Small intestine (tissue), 7 donors: ENCODE results near the gene ASB14. TPM values are rescaled to one million over a fixed set of nuclear protein-coding genes. Genes with fewer than 3 reads are reported as not detected.
"Not testable (repeated sequence)": the region's sequence is repeated elsewhere in the genome, so short reads cannot be mapped to it uniquely, and the experiment has no call there.

ENCODE experiments used
- DNase-seq, 2 donors: peaks; one replicate each; pipeline versions ENCODE4 v3.0.0 to v3.0.0-alpha.2; 2013
- FAIRE-seq: peaks from 2 replicates; lab custom pipeline; 2012; peaks lifted over from hg19 to GRCh38; lab: Jason Lieb, UNC
- H3K27ac ChIP-seq, 3 donors: one replicate each; pipeline ENCODE4 v1.5.1; 2013; ENCODE audit warnings: low read length in 2 of 3, mild to moderate bottlenecking in 2 of 3, control low read depth in 1 of 3, inconsistent platforms in 1 of 3, low read depth in 1 of 3, moderate library complexity in 1 of 3
- H3K27me3 ChIP-seq, 3 donors: one replicate each; pipeline ENCODE4 v1.6.1; 2013; ENCODE audit warnings: low read length in 3 of 3, inconsistent platforms in 1 of 3; ENCODE audit not compliant: control insufficient read depth in 3 of 3, insufficient read depth in 3 of 3
- H3K36me3 ChIP-seq, 3 donors: one replicate each; pipeline ENCODE4 v1.6.1; 2013; ENCODE audit warnings: low read length in 3 of 3, inconsistent platforms in 1 of 3, low read depth in 1 of 3, mild to moderate bottlenecking in 1 of 3, moderate library complexity in 1 of 3; ENCODE audit not compliant: control insufficient read depth in 3 of 3, insufficient read depth in 2 of 3
- H3K4me1 ChIP-seq, 3 donors: one replicate each; pipeline ENCODE4 v1.6.1; 2013; ENCODE audit warnings: low read length in 2 of 3, inconsistent platforms in 1 of 3, low read depth in 1 of 3, mild to moderate bottlenecking in 1 of 3, moderate library complexity in 1 of 3; ENCODE audit not compliant: control insufficient read depth in 3 of 3, insufficient read depth in 2 of 3
- H3K4me3 ChIP-seq, 3 donors: one replicate each; pipeline ENCODE4 v1.5.1; 2013; ENCODE audit warnings: low read length in 3 of 3, control low read depth in 1 of 3, inconsistent platforms in 1 of 3, low read depth in 1 of 3, mild to moderate bottlenecking in 1 of 3, moderate library complexity in 1 of 3
- H3K9me3 ChIP-seq, 2 donors: one replicate each; pipeline ENCODE4 v1.6.1; 2013; ENCODE audit warnings: low read depth in 1 of 2, low read length in 1 of 2; ENCODE audit not compliant: control insufficient read depth in 2 of 2, insufficient read depth in 1 of 2
- WGBS, 3 donors: extraction: QIAGEN DNeasy Blood & Tissue Kit; methylation state at CpG; one replicate each; pipeline ENCODE4 v1.1.7; 2013; 5-methylcytosine and 5-hydroxymethylcytosine counted together
- polyA plus RNA-seq, 4 donors: library from polyadenylated mRNA; stranded (reverse) in 3 of 4; unstranded in 1 of 4; fragments of 200-250 nt in 3 of 4; fragments of 120-200 nt in 1 of 4; gene quantifications; one replicate each; pipeline versions ENCODE4 v1.2.1 to v1.2.3, GENCODE V29; 2013
- donor health status: healthy with polysubstance abuse.
- donor health status: control.
- donor health status: control.
- donor health status: Bipolar disorder and iron deficiency.
- donor health status: healthy.

Gene ASB14
- polyA plus RNA-seq, 4 donors: 0.74 TPM; not detected in 3

- Histone ChIP-seq H3K36me3 (no peaks in the 10 kb centered on the region), H3K4me1 (no peaks in the 10 kb centered on the region), H3K4me3 (no peak overlapping the region), H3K27me3 (no peaks in the 10 kb centered on the region), H3K9me3 (no peaks in the 10 kb centered on the region), H3K27ac (no peak overlapping the region)
- FAIRE-seq: no peak
- no peak for DNase-seq
- WGBS, 3 donors: 33 to 46% (median 35%) methylated on average over 3 of the region's 3 CpGs
These were observed 17.4 kb upstream of the ASB14 start for GRCh38 chr3:57309769-57310360.

- not testable (repeated sequence) for H3K4me3 ChIP-seq, H3K27me3 ChIP-seq, H3K27ac ChIP-seq, H3K4me1 ChIP-seq, DNase-seq, H3K9me3 ChIP-seq, FAIRE-seq, H3K36me3 ChIP-seq
- WGBS, 3 donors: 93 to 95% (median 95%) methylated on average over 7 of the region's 7 CpGs
These were observed 11.0 kb upstream of the ASB14 start for GRCh38 chr3:57303520-57303919.

GRCh38 chr3:57298041-57298440 is 5.6 kb upstream of the ASB14 start:
- Histone ChIP-seq H3K27me3 (no peaks in the 10 kb centered on the region), H3K4me3 (no peak overlapping the region), H3K9me3 (no peaks in the 10 kb centered on the region), H3K4me1 (no peaks in the 10 kb centered on the region), H3K27ac (no peak overlapping the region), H3K36me3 (no peaks in the 10 kb centered on the region)
- 85 to 93% (median 87%) methylated on average over 1 of the region's 1 CpG for WGBS, 3 donors
- DNase-seq: peak in 1 of 2 donors; percentile 6
- FAIRE-seq: no peak

GRCh38 chr3:57292897-57293526 is 527 bp upstream of the ASB14 start:
- Histone ChIP-seq H3K4me3 (no peak overlapping the region), H3K4me1 (no peaks in the 10 kb centered on the region), H3K9me3 (no peaks in the 10 kb centered on the region), H3K27ac (no peak overlapping the region), H3K27me3 (no peaks in the 10 kb centered on the region), H3K36me3 (no peaks in the 10 kb centered on the region)
- DNase-seq (no peak), FAIRE-seq (no peak)
- WGBS, 3 donors: 93 to 94% (median 94%) methylated on average over 4 of the region's 4 CpGs

GRCh38 chr3:57288403-57288802 is 4.1 kb downstream of the ASB14 start:
- no peak for FAIRE-seq
- WGBS, 3 donors: 89 to 95% (median 92%) methylated on average over 9 of the region's 9 CpGs

GRCh38 chr3:57287205-57287604 is 5.3 kb downstream of the ASB14 start:
- no peaks in the 10 kb centered on the region for H3K4me1 ChIP-seq
- no peaks in the 10 kb centered on the region for H3K27me3 ChIP-seq
- no peak for FAIRE-seq
- no peaks in the 10 kb centered on the region for H3K36me3 ChIP-seq
- H3K4me3 ChIP-seq: no peak overlapping the region
- peaks cover 0 to 3% of the 10 kb centered on the region in 2 donors for H3K9me3 ChIP-seq
- no peak for DNase-seq
- 59 to 73% (median 67%) methylated on average over 2 of the region's 2 CpGs for WGBS, 3 donors
- no peak overlapping the region for H3K27ac ChIP-seq

More at GRCh38 chr3:57288403-57288802, 4.1 kb downstream of the ASB14 start:
- Histone ChIP-seq H3K4me3 (no peak overlapping the region), H3K27me3 (no peaks in the 10 kb centered on the region), H3K36me3 (no peaks in the 10 kb centered on the region), H3K4me1 (no peaks in the 10 kb centered on the region), H3K9me3 (peaks cover 0 to 3% of the 10 kb centered on the region in 2 donors), H3K27ac (no peak overlapping the region)
- DNase-seq: no peak

- H3K9me3 ChIP-seq: peaks cover 0 to 16% of the 10 kb centered on the region in 2 donors
- no peaks in the 10 kb centered on the region for H3K4me1 ChIP-seq
- FAIRE-seq (no peak), DNase-seq (no peak)
- H3K27me3 ChIP-seq: no peaks in the 10 kb centered on the region
- H3K4me3 ChIP-seq: no peak overlapping the region
- WGBS, 3 donors: 64 to 75% (median 67%) methylated on average over 6 of the region's 6 CpGs
- H3K27ac ChIP-seq: no peak overlapping the region
- no peaks in the 10 kb centered on the region for H3K36me3 ChIP-seq
These were observed 9.2 kb downstream of the ASB14 start for GRCh38 chr3:57283334-57283733.

- H3K27ac ChIP-seq: no peak overlapping the region
- WGBS, 3 donors: 32 to 38% (median 35%) methylated on average over 1 of the region's 1 CpG
These were observed 10.8 kb downstream of the ASB14 start for GRCh38 chr3:57281715-57282114.

More at GRCh38 chr3:57281715-57282114, 10.8 kb downstream of the ASB14 start:
- Histone ChIP-seq H3K9me3 (peaks cover 0 to 16% of the 10 kb centered on the region in 2 donors), H3K27me3 (no peaks in the 10 kb centered on the region), H3K4me3 (no peak overlapping the region), H3K4me1 (no peaks in the 10 kb centered on the region), H3K36me3 (no peaks in the 10 kb centered on the region)
- no peak for DNase-seq
- FAIRE-seq: no peak
